HEK293 (cell line): ENCODE results near the gene ZC3H7B.

ENCODE experiments used
- CTCF ChIP-seq: fragments of 450-650 bp; formaldehyde crosslinking; IDR thresholded peaks from 2 replicates; pipeline ENCODE4 v1.5.1; 2016; ENCODE audit warnings: missing biosample characterization, missing genetic modification characterization
- PRDM10 ChIP-seq: fragments of 450-650 bp; formaldehyde crosslinking; IDR thresholded peaks from 2 replicates; pipeline ENCODE4 v1.5.1; 2016; ENCODE audit warnings: missing biosample characterization, missing genetic modification characterization
- TCF7L2 ChIP-seq: IDR thresholded peaks from 2 replicates; pipeline ENCODE4 v1.6.1; 2011; ENCODE audit warnings: low read depth, mild to moderate bottlenecking, inconsistent platforms, low read length, moderate library complexity, borderline replicate concordance
- ZNF211 ChIP-seq: fragments of 450-650 bp; formaldehyde crosslinking; IDR thresholded peaks from 2 replicates; pipeline ENCODE4 v1.5.1; 2016; ENCODE audit warnings: low read depth, missing biosample characterization, missing genetic modification characterization
- ZNF416 ChIP-seq: fragments of 450-650 bp; formaldehyde crosslinking; IDR thresholded peaks from 2 replicates; pipeline ENCODE4 v1.5.1; 2016; ENCODE audit warnings: missing biosample characterization, missing genetic modification characterization
- ZSCAN18 ChIP-seq: fragments of 450-650 bp; formaldehyde crosslinking; IDR thresholded peaks from 2 replicates; pipeline ENCODE4 v1.5.1; 2016; ENCODE audit warnings: missing biosample characterization, missing genetic modification characterization
- TF ChIP-seq, protein P1 (sequence below): fragments of 450-650 bp; formaldehyde crosslinking; conservative IDR thresholded peaks from 2 replicates; pipeline ENCODE4 v1.5.1; 2016; ENCODE audit warnings: low read depth, missing biosample characterization, missing genetic modification characterization
- TF ChIP-seq, protein P2 (sequence below): fragments of 450-650 bp; formaldehyde crosslinking; IDR thresholded peaks from 2 replicates; pipeline ENCODE4 v1.5.1; 2016; ENCODE audit warnings: missing biosample characterization, missing genetic modification characterization, low read depth
- TF ChIP-seq, protein P3 (sequence below): fragments of 450-650 bp; formaldehyde crosslinking; IDR thresholded peaks from 2 replicates; pipeline ENCODE4 v1.5.1; 2016; ENCODE audit warnings: missing biosample characterization, missing genetic modification characterization, borderline replicate concordance

GRCh38 chr22:41403532-41404318 lies 102.4 kb downstream of the ZC3H7B start:
- TF ChIP-seq ZNF416 (tag by site-specific recombination) (no peak), ZNF211 (tag by site-specific recombination) (no peak), CTCF (tag by site-specific recombination) (peak; percentile 98), PRDM10 (tag by site-specific recombination) (no peak), TCF7L2 (no peak), ZSCAN18 (tag by site-specific recombination) (no peak)
- TF ChIP-seq, protein P1, sequence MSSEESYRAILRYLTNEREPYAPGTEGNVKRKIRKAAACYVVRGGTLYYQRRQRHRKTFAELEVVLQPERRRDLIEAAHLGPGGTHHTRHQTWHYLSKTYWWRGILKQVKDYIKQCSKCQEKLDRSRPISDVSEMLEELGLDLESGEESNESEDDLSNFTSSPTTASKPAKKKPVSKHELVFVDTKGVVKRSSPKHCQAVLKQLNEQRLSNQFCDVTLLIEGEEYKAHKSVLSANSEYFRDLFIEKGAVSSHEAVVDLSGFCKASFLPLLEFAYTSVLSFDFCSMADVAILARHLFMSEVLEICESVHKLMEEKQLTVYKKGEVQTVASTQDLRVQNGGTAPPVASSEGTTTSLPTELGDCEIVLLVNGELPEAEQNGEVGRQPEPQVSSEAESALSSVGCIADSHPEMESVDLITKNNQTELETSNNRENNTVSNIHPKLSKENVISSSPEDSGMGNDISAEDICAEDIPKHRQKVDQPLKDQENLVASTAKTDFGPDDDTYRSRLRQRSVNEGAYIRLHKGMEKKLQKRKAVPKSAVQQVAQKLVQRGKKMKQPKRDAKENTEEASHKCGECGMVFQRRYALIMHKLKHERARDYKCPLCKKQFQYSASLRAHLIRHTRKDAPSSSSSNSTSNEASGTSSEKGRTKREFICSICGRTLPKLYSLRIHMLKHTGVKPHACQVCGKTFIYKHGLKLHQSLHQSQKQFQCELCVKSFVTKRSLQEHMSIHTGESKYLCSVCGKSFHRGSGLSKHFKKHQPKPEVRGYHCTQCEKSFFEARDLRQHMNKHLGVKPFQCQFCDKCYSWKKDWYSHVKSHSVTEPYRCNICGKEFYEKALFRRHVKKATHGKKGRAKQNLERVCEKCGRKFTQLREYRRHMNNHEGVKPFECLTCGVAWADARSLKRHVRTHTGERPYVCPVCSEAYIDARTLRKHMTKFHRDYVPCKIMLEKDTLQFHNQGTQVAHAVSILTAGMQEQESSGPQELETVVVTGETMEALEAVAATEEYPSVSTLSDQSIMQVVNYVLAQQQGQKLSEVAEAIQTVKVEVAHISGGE (tag by site-specific recombination), result no peak
- TF ChIP-seq, protein P2, sequence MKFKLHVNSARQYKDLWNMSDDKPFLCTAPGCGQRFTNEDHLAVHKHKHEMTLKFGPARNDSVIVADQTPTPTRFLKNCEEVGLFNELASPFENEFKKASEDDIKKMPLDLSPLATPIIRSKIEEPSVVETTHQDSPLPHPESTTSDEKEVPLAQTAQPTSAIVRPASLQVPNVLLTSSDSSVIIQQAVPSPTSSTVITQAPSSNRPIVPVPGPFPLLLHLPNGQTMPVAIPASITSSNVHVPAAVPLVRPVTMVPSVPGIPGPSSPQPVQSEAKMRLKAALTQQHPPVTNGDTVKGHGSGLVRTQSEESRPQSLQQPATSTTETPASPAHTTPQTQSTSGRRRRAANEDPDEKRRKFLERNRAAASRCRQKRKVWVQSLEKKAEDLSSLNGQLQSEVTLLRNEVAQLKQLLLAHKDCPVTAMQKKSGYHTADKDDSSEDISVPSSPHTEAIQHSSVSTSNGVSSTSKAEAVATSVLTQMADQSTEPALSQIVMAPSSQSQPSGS (tag by site-specific recombination), result no peak
- TF ChIP-seq, protein P3, sequence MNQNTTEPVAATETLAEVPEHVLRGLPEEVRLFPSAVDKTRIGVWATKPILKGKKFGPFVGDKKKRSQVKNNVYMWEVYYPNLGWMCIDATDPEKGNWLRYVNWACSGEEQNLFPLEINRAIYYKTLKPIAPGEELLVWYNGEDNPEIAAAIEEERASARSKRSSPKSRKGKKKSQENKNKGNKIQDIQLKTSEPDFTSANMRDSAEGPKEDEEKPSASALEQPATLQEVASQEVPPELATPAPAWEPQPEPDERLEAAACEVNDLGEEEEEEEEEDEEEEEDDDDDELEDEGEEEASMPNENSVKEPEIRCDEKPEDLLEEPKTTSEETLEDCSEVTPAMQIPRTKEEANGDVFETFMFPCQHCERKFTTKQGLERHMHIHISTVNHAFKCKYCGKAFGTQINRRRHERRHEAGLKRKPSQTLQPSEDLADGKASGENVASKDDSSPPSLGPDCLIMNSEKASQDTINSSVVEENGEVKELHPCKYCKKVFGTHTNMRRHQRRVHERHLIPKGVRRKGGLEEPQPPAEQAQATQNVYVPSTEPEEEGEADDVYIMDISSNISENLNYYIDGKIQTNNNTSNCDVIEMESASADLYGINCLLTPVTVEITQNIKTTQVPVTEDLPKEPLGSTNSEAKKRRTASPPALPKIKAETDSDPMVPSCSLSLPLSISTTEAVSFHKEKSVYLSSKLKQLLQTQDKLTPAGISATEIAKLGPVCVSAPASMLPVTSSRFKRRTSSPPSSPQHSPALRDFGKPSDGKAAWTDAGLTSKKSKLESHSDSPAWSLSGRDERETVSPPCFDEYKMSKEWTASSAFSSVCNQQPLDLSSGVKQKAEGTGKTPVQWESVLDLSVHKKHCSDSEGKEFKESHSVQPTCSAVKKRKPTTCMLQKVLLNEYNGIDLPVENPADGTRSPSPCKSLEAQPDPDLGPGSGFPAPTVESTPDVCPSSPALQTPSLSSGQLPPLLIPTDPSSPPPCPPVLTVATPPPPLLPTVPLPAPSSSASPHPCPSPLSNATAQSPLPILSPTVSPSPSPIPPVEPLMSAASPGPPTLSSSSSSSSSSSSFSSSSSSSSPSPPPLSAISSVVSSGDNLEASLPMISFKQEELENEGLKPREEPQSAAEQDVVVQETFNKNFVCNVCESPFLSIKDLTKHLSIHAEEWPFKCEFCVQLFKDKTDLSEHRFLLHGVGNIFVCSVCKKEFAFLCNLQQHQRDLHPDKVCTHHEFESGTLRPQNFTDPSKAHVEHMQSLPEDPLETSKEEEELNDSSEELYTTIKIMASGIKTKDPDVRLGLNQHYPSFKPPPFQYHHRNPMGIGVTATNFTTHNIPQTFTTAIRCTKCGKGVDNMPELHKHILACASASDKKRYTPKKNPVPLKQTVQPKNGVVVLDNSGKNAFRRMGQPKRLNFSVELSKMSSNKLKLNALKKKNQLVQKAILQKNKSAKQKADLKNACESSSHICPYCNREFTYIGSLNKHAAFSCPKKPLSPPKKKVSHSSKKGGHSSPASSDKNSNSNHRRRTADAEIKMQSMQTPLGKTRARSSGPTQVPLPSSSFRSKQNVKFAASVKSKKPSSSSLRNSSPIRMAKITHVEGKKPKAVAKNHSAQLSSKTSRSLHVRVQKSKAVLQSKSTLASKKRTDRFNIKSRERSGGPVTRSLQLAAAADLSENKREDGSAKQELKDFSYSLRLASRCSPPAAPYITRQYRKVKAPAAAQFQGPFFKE (tag by site-specific recombination), result no peak
